HepG2 (cell line): ENCODE data around the gene DOCK3. TPM values are rescaled to one million over a fixed set of nuclear protein-coding genes. Genes with fewer than 3 reads are reported as not detected.

Experiments used
- ATAC-seq: fragments of 200-7000 bp; cut with Tn5 transposase; 3 replicates; pipeline ENCODE4 v1.9.1; 2020; ENCODE audit warnings: mild to moderate bottlenecking, moderate library complexity
- BruUV-seq: library from RNA; stranded (reverse); fragments of 400-500 nt; replicated peaks from 2 replicates; lab custom pipeline; 2021; lab: Mats Ljungman, UMichigan
- CTCF ChIA-PET: fragments of 300-600 bp; formaldehyde crosslinking; extraction: SDS; loops from one replicate; lab custom pipeline; 2021; ENCODE audit warnings: low total read pairs, inconsistent platforms, low intra/inter-chr PET ratio; lab: Yijun Ruan, JAX
- POLR2A ChIA-PET: fragments of 350-600 bp; sonication (Branson Sonifier 250); formaldehyde crosslinking; loops from one replicate; lab custom pipeline; 2020; ENCODE audit warnings: antibody characterized with exemption, inconsistent platforms; lab: Yijun Ruan, JAX
- DNase-seq: peaks from one replicate; pipeline ENCODE4 v3.0.0-alpha.2; 2015; ENCODE audit warnings: low spot score
- FAIRE-seq: peaks from 3 replicates; lab custom pipeline; 2011; peaks lifted over from hg19 to GRCh38; lab: Jason Lieb, UNC
- H2AFZ ChIP-seq: one replicate; pipeline ENCODE4 v1.6.1; 2011; ENCODE audit warnings: low read length, inconsistent platforms
- H3K27ac ChIP-seq: fragments of 300-600 bp; 3 replicates; pipeline ENCODE4 v1.8.0; 2011; ENCODE audit warnings: mixed run types, mild to moderate bottlenecking, mixed read lengths, low read length, inconsistent platforms; ENCODE audit not compliant: insufficient read depth; ENCODE audit errors: extremely low read length
- H3K27me3 ChIP-seq, 2 experiments: fragments of 200-600 bp in 1 of 2; 2 replicates in 1 of 2; 3 replicates in 1 of 2; pipeline versions ENCODE4 v1.6.0 to v1.8.0; 2011; ENCODE audit warnings: low read length in 2 of 2, mild to moderate bottlenecking in 2 of 2, moderate library complexity in 2 of 2, inconsistent platforms in 1 of 2; ENCODE audit not compliant: insufficient read depth in 2 of 2, control insufficient read depth in 1 of 2
- H3K36me3 ChIP-seq, 2 experiments: fragments of 200-600 bp in 1 of 2; replicated peaks in 1 of 2; 2 replicates in 1 of 2; 3 replicates in 1 of 2; pipeline versions ENCODE4 v1.5.1 to v1.8.0; 2011; ENCODE audit warnings: low read length in 2 of 2, inconsistent platforms in 1 of 2; ENCODE audit not compliant: insufficient read depth in 2 of 2, control insufficient read depth in 1 of 2
- H3K4me1 ChIP-seq: 2 replicates; pipeline ENCODE4 v1.5.1; 2012; ENCODE audit warnings: low read length, inconsistent platforms; ENCODE audit not compliant: insufficient read depth
- H3K4me2 ChIP-seq: 2 replicates; pipeline ENCODE4 v1.6.0; 2011; ENCODE audit warnings: low read depth, low read length, inconsistent platforms
- H3K4me3 ChIP-seq, 3 experiments: fragments of 200-600 bp in 1 of 3; sonication (generic), shearing (Covaris generic) in 1 of 3; replicated peaks in 1 of 3; 2 replicates each; pipeline ENCODE4 v1.5.1; 2011 to 2016; ENCODE audit warnings: low read length in 3 of 3, inconsistent platforms in 2 of 3, low read depth in 2 of 3, mild to moderate bottlenecking in 2 of 3, control low read depth in 1 of 3, mixed read lengths in 1 of 3; ENCODE audit not compliant: insufficient read depth in 1 of 3
- H3K79me2 ChIP-seq: one replicate; pipeline ENCODE4 v1.6.1; 2011; ENCODE audit warnings: low read length, inconsistent platforms; ENCODE audit not compliant: insufficient read depth
- H3K9ac ChIP-seq: 2 replicates; pipeline ENCODE4 v1.6.0; 2011; ENCODE audit warnings: mild to moderate bottlenecking, low read depth, low read length, inconsistent platforms; ENCODE audit not compliant: insufficient read depth
- H3K9me3 ChIP-seq: 2 replicates; pipeline ENCODE4 v1.5.1; 2012; ENCODE audit warnings: mild to moderate bottlenecking, low read length
- H4K20me1 ChIP-seq: 2 replicates; pipeline ENCODE4 v1.6.0; 2011; ENCODE audit warnings: inconsistent platforms, mild to moderate bottlenecking, low read length, moderate library complexity; ENCODE audit not compliant: insufficient read depth
- HES4 ChIP-seq: sonication (generic); formaldehyde crosslinking; IDR thresholded peaks from 2 replicates; pipeline ENCODE4 v1.9.0; 2021; ENCODE audit warnings: mild to moderate bottlenecking, missing genetic modification reagents, borderline replicate concordance
- JUND ChIP-seq: sonication (generic); formaldehyde crosslinking; IDR thresholded peaks from 2 replicates; pipeline ENCODE4 v1.8.0; 2022; ENCODE audit warnings: mild to moderate bottlenecking, missing genetic modification reagents
- LCORL ChIP-seq, 2 experiments: fragments of 450-650 bp in 1 of 2; sonication (generic) in 1 of 2; formaldehyde crosslinking in 1 of 2; IDR thresholded peaks; 2 replicates each; pipeline versions ENCODE4 v1.5.0 to v1.6.1; 2017 to 2020; ENCODE audit warnings: antibody characterized with exemption in 1 of 2, missing genetic modification reagents in 1 of 2
- MTF2 ChIP-seq: sonication (generic); formaldehyde crosslinking; IDR thresholded peaks from 2 replicates; pipeline ENCODE4 v1.5.0; 2020; ENCODE audit warnings: missing genetic modification reagents, borderline replicate concordance
- NFKBIZ ChIP-seq: IDR thresholded peaks from 2 replicates; pipeline ENCODE4 v1.6.1; 2018; ENCODE audit warnings: missing genetic modification reagents, missing compliant biosample characterization
- NR2F2 ChIP-seq: IDR thresholded peaks from 2 replicates; pipeline ENCODE4 v1.6.1; 2012; ENCODE audit warnings: low read depth, inconsistent platforms, borderline replicate concordance
- RBAK ChIP-seq: sonication (generic); formaldehyde crosslinking; IDR thresholded peaks from 2 replicates; pipeline ENCODE4 v1.5.1; 2020; ENCODE audit warnings: mild to moderate bottlenecking, missing genetic modification reagents
- SMARCE1 ChIP-seq: fragments of 450-650 bp; IDR thresholded peaks from 2 replicates; pipeline ENCODE4 v1.6.1; 2017; ENCODE audit warnings: borderline replicate concordance
- SNAPC2 ChIP-seq: sonication (generic); formaldehyde crosslinking; IDR thresholded peaks from 2 replicates; pipeline ENCODE4 v1.8.1; 2022; ENCODE audit warnings: mild to moderate bottlenecking, missing genetic modification reagents
- TSC22D2 ChIP-seq: sonication (generic); formaldehyde crosslinking; IDR thresholded peaks from 2 replicates; pipeline ENCODE4 v1.5.1; 2020; ENCODE audit warnings: missing genetic modification reagents, mild to moderate bottlenecking, borderline replicate concordance
- ZNF644 ChIP-seq: IDR thresholded peaks from 2 replicates; pipeline ENCODE4 v1.6.1; 2016; ENCODE audit warnings: low read depth
- ZNF781 ChIP-seq: sonication (generic); formaldehyde crosslinking; IDR thresholded peaks from 2 replicates; pipeline ENCODE4 v1.5.1; 2020; ENCODE audit warnings: borderline replicate concordance, mild to moderate bottlenecking, missing genetic modification reagents; ENCODE audit errors: not compliant biosample characterization
- ZNF792 ChIP-seq: IDR thresholded peaks from 2 replicates; pipeline ENCODE4 v1.6.1; 2016
- ZSCAN30 ChIP-seq: sonication (generic); formaldehyde crosslinking; IDR thresholded peaks from 2 replicates; pipeline ENCODE4 v1.5.0; 2020; ENCODE audit warnings: mild to moderate bottlenecking, missing genetic modification reagents
- WGBS: methylation state at CpG from one replicate; pipeline ENCODE4 v1.1.6; 2017; ENCODE audit warnings: low lambda C conversion rate; 5-methylcytosine and 5-hydroxymethylcytosine counted together
- in situ Hi-C: cut with HindIII; loops from 2 replicates; pipeline ENCODE4 v1.10.0; 2017; ENCODE audit warnings: low pct_unique_long_range_greater_than_20kb; ENCODE audit not compliant: extremely low pct_ligation_motif_present
- intact Hi-C: fragments of 100-400 bp; cut with micrococcal nuclease; formaldehyde crosslinking; loops from one replicate; pipeline ENCODE4 v1.10.0; 2022; ENCODE audit not compliant: unreplicated experiment
- polyA plus RNA-seq, 8 experiments: library from polyadenylated mRNA; depleted of rRNA in 3 of 8; stranded (reverse) in 7 of 8; unstranded in 1 of 8; fragments of >200 nt; fragmentation: Illumina TruSeq in 4 of 8; extraction: Trizol in 4 of 8; gene quantifications; 2 replicates each; pipeline versions ENCODE4 v1.2.1 to v1.2.3, GENCODE V29; 2011 to 2016; ENCODE audit warnings: low read depth in 4 of 8, missing spikeins in 1 of 8, mixed read lengths in 1 of 8; ENCODE audit not compliant: insufficient read depth in 1 of 8
- total RNA-seq, 5 experiments: library from RNA; depleted of rRNA; stranded (reverse); fragments of >200 nt; fragmentation: Illumina TruSeq; extraction: Trizol; gene quantifications; 2 replicates each; pipeline ENCODE4 v1.2.3, GENCODE V29; 2016; ENCODE audit warnings: low read depth in 1 of 5
- TF ChIP-seq, protein P1 (sequence below): sonication (generic); formaldehyde crosslinking; IDR thresholded peaks from 2 replicates; pipeline ENCODE4 v1.5.1; 2020; ENCODE audit warnings: missing genetic modification reagents, mild to moderate bottlenecking, borderline replicate concordance
- TF ChIP-seq, protein P2 (sequence below): IDR thresholded peaks from 2 replicates; pipeline ENCODE4 v1.6.1; 2016; ENCODE audit warnings: missing biosample characterization, missing genetic modification reagents, low read depth
- TF ChIP-seq, protein P3 (sequence below): sonication (generic); formaldehyde crosslinking; IDR thresholded peaks from 2 replicates; pipeline ENCODE4 v1.4.0; 2020; ENCODE audit warnings: missing genetic modification reagents, borderline replicate concordance
- TF ChIP-seq, protein P4 (sequence below): sonication (generic); formaldehyde crosslinking; IDR thresholded peaks from 2 replicates; pipeline ENCODE4 v1.5.0; 2020; ENCODE audit warnings: missing genetic modification reagents

Gene DOCK3
- total and polyA plus RNA-seq, 2 of the 13 experiments (the other 11 are each of a cell fraction or from before 2014, with no cell fraction given): not detected

DNA sequence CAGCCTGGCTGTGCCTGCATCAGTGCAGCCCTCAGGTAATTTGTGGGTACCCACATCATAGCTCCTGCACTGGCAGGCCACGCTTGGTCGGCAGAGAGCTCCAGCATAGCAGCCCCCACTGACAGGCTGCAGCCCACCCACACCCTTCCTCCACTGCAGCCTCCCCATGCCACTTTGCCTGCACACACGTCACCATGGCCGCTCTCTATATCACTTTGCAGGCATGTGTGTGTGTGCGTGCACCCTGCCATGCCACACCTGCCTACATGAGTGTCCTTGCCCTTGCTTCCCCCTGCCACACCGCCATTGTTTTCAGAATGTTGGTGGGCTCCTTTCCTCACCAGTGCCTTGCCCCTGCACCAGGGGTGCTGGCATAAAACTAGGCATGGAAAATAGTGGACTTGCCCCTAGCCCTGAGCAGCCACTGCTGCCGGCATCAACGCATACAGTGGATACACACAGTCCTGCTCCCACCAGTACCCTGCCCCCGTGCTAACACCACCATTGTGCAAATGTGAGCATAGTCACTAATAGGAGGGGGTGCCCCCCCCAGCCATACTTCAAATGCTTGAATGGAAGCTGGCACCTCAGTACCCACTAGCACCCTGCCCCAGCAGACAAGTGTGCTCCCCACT lies 431.6 kb downstream of the DOCK3 start:
- intact Hi-C loops (no loop called here), in situ Hi-C loops (loop anchor here (10.0 kb wide), 1 partner anchor 268 kb away; no protein-coding TSS in a partner anchor)

More for the DNA sequence above, 431.6 kb downstream of the DOCK3 start:
- CTCF ChIA-PET: no interaction called here
- Histone ChIP-seq H3K27ac (no peak overlapping the region), H4K20me1 (no peaks in the 10 kb centered on the region), H3K9ac (no peak overlapping the region), H3K4me3 (no peak overlapping the region), H2AFZ (no peak overlapping the region), H3K79me2 (no peaks in the 10 kb centered on the region), H3K36me3 (no peaks in the 10 kb centered on the region)
- BruUV-seq: no TSS peak
- POLR2A ChIA-PET: no interaction called here
- FAIRE-seq (no peak), ATAC-seq (no peak), DNase-seq (no peak)
- TF ChIP-seq ZNF792 (CRISPR knock-in tag) (no peak), SNAPC2 (CRISPR knock-in tag) (no peak), ZSCAN30 (CRISPR knock-in tag) (no peak), TSC22D2 (CRISPR knock-in tag) (no peak), NR2F2 (no peak), JUND (no peak), HES4 (CRISPR knock-in tag) (no peak), NFKBIZ (no peak), LCORL (IDR thresholded peaks at IDR 0.05) (no peak), LCORL (CRISPR knock-in tag; IDR thresholded peaks at IDR 0.05) (no peak), ZNF781 (CRISPR knock-in tag) (no peak), MTF2 (no peak), RBAK (no peak), ZNF644 (CRISPR knock-in tag) (no peak), SMARCE1 (no peak)
- TF ChIP-seq, protein P1, sequence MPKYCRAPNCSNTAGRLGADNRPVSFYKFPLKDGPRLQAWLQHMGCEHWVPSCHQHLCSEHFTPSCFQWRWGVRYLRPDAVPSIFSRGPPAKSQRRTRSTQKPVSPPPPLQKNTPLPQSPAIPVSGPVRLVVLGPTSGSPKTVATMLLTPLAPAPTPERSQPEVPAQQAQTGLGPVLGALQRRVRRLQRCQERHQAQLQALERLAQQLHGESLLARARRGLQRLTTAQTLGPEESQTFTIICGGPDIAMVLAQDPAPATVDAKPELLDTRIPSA: no peak
- TF ChIP-seq, protein P2, sequence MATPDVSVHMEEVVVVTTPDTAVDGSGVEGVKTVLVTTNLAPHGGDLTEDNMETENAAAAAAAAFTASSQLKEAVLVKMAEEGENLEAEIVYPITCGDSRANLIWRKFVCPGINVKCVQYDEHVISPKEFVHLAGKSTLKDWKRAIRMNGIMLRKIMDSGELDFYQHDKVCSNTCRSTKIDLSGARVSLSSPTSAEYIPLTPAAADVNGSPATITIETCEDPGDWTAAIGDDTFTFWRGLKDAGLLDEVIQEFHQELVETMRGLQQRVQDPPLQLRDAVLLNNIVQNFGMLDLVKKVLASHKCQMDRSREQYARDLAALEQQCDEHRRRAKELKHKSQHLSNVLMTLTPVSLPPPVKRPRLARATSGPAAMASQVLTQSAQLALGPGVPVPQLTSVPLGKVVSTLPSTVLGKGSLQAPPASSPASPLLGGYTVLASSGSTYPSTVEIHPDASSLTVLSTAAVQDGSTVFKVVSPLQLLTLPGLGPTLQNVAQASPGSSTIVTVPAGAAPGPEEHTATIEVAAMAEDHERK: no peak
- TF ChIP-seq, protein P3, sequence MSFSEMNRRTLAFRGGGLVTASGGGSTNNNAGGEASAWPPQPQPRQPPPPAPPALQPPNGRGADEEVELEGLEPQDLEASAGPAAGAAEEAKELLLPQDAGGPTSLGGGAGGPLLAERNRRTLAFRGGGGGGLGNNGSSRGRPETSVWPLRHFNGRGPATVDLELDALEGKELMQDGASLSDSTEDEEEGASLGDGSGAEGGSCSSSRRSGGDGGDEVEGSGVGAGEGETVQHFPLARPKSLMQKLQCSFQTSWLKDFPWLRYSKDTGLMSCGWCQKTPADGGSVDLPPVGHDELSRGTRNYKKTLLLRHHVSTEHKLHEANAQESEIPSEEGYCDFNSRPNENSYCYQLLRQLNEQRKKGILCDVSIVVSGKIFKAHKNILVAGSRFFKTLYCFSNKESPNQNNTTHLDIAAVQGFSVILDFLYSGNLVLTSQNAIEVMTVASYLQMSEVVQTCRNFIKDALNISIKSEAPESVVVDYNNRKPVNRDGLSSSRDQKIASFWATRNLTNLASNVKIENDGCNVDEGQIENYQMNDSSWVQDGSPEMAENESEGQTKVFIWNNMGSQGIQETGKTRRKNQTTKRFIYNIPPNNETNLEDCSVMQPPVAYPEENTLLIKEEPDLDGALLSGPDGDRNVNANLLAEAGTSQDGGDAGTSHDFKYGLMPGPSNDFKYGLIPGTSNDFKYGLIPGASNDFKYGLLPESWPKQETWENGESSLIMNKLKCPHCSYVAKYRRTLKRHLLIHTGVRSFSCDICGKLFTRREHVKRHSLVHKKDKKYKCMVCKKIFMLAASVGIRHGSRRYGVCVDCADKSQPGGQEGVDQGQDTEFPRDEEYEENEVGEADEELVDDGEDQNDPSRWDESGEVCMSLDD: no peak
- TF ChIP-seq, protein P4, sequence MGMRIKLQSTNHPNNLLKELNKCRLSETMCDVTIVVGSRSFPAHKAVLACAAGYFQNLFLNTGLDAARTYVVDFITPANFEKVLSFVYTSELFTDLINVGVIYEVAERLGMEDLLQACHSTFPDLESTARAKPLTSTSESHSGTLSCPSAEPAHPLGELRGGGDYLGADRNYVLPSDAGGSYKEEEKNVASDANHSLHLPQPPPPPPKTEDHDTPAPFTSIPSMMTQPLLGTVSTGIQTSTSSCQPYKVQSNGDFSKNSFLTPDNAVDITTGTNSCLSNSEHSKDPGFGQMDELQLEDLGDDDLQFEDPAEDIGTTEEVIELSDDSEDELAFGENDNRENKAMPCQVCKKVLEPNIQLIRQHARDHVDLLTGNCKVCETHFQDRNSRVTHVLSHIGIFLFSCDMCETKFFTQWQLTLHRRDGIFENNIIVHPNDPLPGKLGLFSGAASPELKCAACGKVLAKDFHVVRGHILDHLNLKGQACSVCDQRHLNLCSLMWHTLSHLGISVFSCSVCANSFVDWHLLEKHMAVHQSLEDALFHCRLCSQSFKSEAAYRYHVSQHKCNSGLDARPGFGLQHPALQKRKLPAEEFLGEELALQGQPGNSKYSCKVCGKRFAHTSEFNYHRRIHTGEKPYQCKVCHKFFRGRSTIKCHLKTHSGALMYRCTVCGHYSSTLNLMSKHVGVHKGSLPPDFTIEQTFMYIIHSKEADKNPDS: no peak
- TF ChIP-seq, all 625 proteins: peak for 0
- Histone ChIP-seq H3K27me3 (no peaks in the 10 kb centered on the region; a peak in 2 of 5 replicates), H3K4me2 (no peak overlapping the region), H3K9me3 (peaks cover 10% of the 10 kb centered on the region; the same call in 1 of the 2 replicates), H3K4me1 (no peaks in the 10 kb centered on the region)
- WGBS: 37% methylated on average over 7 of the region's 9 CpGs
